ENCODE measurements around the gene KCNH1.

KCNH1 gene

GRCh38 chr1:210853276-210853675 lies 280.7 kb downstream of the KCNH1 start:
- DNase-seq, result peak; percentile 71

GRCh38 chr1:210850556-210850955 lies 283.4 kb downstream of the KCNH1 start:
- no peak for DNase-seq

- DNase-seq, result no peak
These were observed 285.5 kb downstream of the KCNH1 start for GRCh38 chr1:210848474-210848873.

DNA sequence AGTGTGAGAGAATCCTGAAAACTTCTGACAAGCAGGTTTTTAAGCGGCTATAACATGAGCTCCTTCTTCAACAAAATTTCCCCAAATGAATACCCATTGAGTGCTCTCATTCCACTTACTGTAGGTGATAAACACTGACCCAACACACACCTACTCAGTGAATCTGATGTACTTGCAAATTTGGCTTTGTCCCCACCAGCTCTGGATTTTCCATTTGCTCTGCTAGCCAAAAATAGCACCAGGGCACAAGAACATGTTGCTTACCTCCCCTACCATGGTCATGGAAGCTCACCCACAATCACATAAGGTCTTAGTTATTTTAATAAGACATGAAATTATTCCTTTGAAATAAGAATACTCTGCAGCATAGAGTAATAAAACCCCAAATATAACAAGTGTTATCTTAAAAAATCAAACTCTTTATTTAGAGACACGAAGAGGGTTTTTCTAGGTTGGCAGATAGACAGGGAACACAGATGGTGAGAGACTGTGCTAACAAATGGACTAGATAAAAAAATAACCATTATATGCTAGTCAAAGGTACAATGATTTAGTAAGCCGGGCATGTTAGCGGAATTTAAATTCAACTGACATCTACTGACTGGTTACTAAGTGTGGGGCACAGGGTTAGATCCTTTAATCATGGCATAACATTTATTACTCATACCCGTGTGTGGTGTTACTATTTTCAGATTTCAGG lies 291.9 kb downstream of the KCNH1 start:
- no peak for DNase-seq

GRCh38 chr1:210830034-210831028 lies 303.6 kb downstream of the KCNH1 start:
- DNase-seq, result peak; percentile 84

- DNase-seq, result no peak
These were observed 304.9 kb downstream of the KCNH1 start for GRCh38 chr1:210828996-210829596.

DNA sequence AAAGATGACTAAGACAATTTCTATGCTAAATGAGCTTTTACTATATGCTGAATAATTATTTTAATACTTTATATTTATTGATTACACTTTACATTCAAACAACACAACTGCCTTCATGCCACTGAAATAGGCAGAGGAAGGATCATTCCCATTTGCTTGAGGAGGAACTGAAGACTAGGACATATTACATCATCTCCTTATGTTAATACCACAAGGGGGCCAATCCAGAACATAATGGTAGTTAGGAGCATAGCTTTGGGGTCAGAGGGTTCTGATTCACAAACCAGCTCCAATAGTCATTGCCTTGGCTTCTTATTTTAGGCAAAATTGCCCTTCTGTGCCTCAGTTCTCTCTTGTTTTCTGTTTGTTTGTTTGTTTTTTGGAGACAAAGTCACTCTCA lies 306.5 kb downstream of the KCNH1 start:
- no peak for DNase-seq

DNA sequence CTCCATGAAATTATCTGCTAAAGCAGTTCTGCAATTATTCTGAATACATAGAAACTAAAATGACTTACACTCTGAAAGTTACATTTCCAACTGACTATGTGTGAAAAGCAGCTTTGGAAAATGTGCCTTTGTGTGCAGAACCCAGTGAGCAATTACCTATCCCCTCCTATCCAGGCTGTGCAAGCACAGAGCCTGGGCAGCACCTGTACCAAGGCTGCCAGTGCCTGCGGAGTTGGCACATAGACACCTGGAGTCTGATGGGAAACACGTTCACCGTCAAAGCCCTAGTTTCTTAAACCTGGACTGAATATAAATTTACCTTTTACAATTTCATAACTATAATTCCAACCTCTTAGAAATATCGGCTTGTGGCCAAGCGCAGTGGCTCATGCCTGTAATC lies 307.3 kb downstream of the KCNH1 start:
- DNase-seq, result no peak

GRCh38 chr1:210822932-210823331 lies 311.0 kb downstream of the KCNH1 start:
- DNase-seq, result peak; percentile 92

GRCh38 chr1:210822241-210822640 lies 311.7 kb downstream of the KCNH1 start:
- DNase-seq, result no peak

DNA sequence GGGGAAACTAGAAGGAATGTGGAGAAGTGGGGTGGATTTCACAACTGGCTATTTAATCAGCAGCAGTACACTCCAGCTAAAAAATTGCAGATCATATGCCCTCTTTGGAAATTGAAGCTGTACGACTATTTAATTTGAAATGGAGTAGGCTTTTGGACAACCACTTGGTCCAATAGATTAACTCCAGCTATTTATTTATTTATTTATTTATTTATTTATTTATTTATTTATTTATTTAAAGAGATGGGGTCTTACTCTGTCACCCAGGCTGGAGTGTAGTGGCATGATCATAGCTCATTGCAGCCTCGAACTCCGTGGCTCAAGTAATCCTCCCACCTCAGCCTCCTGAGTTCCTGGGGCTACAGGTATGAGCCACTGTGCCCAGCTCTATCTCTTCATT lies 312.3 kb downstream of the KCNH1 start:
- DNase-seq, result no peak

DNA sequence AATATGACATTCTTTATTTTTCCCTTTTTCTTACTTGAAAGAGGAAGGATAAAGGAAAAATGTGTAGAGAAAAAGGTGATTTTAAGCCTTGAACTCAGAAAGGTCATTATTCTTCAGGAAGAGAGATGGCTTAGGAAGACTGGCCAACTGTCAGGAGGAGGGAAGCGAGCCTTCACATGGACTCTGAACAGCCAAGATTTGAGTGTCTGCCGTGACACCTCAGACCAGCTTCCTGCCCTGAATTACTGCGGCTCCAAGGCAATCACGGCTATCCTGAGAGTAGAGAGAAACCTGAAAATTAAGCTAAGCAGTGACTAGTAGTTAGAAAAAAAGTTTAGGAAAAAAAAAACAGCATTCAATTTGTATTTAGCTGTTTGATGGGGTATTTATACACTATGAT lies 314.7 kb downstream of the KCNH1 start:
- DNase-seq, result no peak

DNA sequence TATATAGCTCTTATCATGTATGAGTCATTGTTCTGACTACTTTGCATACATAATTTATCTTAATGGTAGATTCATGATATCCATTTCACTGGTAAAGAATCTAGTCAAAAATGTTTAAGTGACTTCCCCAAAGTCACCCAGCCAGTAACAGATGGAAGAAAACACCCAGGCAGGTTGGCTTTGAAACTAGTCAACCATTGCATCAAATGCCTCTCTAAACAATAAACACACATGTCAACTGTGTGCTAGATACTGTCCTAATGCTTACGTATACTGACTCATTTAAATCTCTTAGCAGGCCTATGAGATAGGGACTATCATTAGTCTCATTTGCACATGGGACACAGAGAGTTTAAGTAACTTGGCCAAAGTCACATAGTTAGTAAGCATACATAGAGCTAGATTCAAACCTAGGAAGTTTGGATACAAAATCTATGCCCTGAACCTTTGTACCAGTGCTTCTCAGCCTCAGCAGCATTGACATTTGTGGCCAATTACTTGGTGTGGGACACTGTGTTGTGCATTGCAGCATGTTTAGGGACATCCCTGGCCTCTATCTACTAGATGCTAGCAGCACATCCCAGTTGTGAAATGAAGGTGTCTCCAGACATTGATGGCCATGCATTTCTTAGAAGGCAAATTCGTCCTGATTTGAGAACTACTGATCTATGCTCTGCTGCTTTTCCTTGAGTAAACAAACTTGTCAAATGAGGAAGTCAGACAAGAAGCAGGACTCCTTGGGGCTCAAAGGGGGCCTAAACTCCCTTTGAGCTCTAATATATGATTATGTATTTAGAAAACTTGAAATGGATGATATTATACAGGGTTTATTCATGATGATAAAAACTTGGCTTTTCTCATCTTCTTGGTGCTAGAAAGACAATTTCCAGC lies 316.3 kb downstream of the KCNH1 start:
- DNase-seq, result no peak

DNA sequence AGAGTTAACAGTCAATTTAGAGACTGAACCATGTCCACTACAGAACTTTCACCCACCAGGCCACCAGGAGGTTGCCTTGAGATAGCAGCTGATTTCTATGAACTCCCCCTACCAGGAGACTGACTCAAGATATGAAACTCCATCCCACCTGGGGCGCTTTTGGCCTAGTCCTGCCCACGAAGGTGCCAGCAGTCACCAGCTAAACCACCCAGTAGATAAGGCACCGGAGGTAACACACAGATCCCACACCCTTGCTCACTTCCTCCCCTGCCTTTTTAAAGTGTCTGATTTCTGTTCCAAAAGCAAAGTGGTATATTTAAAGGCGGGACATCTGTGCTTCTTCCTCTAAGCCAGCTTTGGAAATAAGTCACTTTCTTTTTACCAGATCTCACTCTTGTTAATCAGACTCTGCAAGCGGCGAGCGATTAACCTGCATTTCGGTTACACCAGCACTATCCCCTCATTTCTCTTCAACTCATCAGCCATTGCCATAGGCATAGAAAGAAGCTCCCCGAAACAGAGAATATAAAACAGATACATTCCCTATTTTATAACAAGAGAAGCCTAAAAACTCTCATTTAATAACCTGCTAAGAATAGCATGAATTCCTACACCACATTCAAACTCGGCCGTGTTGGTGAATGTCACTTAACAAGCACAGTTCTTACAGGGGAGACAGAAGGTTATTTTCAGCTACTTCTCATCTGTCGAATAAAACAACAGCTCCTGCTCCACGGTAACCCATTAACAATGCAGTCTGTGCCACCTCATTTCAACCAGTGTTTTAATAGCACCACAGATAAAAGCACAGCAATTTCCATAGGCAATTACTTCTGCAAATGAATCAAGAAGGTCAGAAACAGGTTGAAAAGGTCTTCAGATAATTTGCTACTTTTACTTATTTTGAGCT lies 318.1 kb downstream of the KCNH1 start:
- DNase-seq, result no peak

GRCh38 chr1:210814382-210815123 lies 319.4 kb downstream of the KCNH1 start:
- no peak for DNase-seq

DNA sequence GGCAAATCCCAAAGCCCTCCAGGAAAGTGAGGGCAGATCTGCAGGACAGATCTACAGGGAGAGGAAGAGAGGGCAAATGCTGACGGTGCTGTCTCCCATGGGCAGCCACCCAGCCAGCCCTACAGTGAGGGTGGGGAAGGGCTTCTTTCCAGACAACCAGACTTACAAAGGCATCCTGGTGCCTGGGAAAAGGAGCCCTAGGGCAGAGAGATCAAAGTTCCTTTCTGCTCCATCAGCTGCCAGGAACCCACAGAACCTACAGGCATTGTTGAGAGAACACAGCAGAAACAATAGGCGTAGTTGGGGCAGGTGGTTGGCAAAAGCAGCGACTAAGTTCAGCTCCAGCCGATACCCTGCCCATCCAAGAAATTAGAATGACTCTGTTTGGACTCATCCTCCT lies 332.4 kb downstream of the KCNH1 start:
- no peak for DNase-seq

DNA sequence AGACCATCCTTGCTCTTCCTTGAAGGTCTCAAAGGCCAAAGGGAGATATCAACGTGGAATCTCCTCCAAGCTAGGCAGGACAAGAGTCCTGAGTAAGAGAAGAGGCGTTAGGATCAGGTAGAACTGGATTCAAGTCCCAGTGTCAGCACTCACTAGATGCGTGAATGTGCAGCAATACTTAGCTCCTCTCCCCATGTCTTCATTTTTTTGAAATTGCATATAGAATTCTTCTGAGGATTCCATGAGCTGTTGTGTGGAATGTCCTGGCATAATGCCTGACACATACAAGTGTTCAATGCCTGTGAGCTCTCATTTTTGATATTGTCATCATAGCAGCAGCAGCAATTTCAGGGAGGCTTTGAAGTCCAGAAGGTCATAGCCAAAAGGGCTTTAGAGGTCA lies 333.2 kb downstream of the KCNH1 start:
- DNase-seq, result no peak

- peak; percentile 97 for DNase-seq
These were observed 333.6 kb downstream of the KCNH1 start for GRCh38 chr1:210800301-210800700.

- no peak for DNase-seq
These were observed 336.5 kb downstream of the KCNH1 start for GRCh38 chr1:210797422-210797821.

GRCh38 chr1:210796421-210796820 lies 337.5 kb downstream of the KCNH1 start:
- no peak for DNase-seq

DNA sequence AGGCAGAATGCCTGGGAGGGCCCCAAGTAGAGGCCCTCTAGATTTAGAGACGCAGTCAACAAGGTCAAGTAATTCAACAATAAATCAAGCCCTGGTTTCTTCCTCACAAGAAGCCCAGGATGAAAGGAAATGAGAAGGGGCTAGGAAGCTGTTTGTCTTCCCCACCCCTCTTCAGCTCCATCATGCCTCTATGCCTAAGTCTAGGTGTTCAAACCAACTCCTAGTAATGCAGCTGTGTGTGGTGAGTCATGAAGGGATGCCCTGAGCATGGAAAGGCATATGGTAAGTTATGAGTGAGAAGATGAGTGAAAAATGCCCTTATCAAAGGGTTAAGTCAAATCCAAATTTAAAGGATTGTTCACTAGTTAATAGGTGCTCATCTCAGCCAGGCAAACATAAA lies 339.5 kb downstream of the KCNH1 start:
- DNase-seq, result no peak
